Smooth muscle cell (in vitro differentiated cells): Measurements from ENCODE around the gene EXOC6B. TPM values are rescaled to one million over a fixed set of nuclear protein-coding genes. Genes with fewer than 3 reads are reported as not detected.
A peak's percentile ranks its signal among the peaks of the same experiment; 100 is the strongest.

Experiments
- DNase-seq: peaks from one replicate; lab custom pipeline; 2025; ENCODE audit not compliant: unreplicated experiment; lab: John Stamatoyannopoulos, UW
- H2AFZ ChIP-seq: fragments of 200-600 bp; sonication (generic); 2 replicates; pipeline ENCODE4 v1.6.0; 2016; ENCODE audit warnings: antibody characterized with exemption, low read depth, mild to moderate bottlenecking
- H3F3A ChIP-seq: fragments of 200-600 bp; sonication (generic); 2 replicates; pipeline ENCODE4 v1.6.0; 2017; ENCODE audit warnings: antibody characterized with exemption, low read depth
- H3K27ac ChIP-seq: fragments of 200-600 bp; sonication (generic); 2 replicates; pipeline ENCODE4 v1.5.1; 2016; ENCODE audit warnings: low read depth, mild to moderate bottlenecking
- H3K27me3 ChIP-seq: fragments of 200-600 bp; sonication (generic); 2 replicates; pipeline ENCODE4 v1.6.1; 2016; ENCODE audit warnings: low read depth, mild to moderate bottlenecking
- H3K36me3 ChIP-seq: fragments of 200-600 bp; sonication (generic); 2 replicates; pipeline ENCODE4 v1.5.1; 2016; ENCODE audit warnings: low read depth
- H3K4me1 ChIP-seq: fragments of 200-600 bp; sonication (generic); 2 replicates; pipeline ENCODE4 v1.5.1; 2016; ENCODE audit warnings: low read depth
- H3K4me2 ChIP-seq: fragments of 200-600 bp; sonication (generic); 2 replicates; pipeline ENCODE4 v1.6.0; 2016; ENCODE audit warnings: mild to moderate bottlenecking
- H3K4me3 ChIP-seq: fragments of 200-600 bp; sonication (generic); 2 replicates; pipeline ENCODE4 v1.5.1; 2016; ENCODE audit warnings: mild to moderate bottlenecking
- H3K79me2 ChIP-seq: fragments of 200-600 bp; sonication (generic); 2 replicates; pipeline ENCODE4 v1.6.0; 2016; ENCODE audit warnings: low read depth, mild to moderate bottlenecking
- H3K9ac ChIP-seq: fragments of 200-600 bp; sonication (generic); 2 replicates; pipeline ENCODE4 v1.6.0; 2016; ENCODE audit warnings: low read depth
- H3K9me3 ChIP-seq: fragments of 200-600 bp; sonication (generic); replicated peaks from 2 replicates; pipeline ENCODE4 v1.5.1; 2016; ENCODE audit warnings: low read depth
- H4K20me1 ChIP-seq: fragments of 200-600 bp; sonication (generic); 2 replicates; pipeline ENCODE4 v1.6.0; 2016; ENCODE audit warnings: low read depth
- CTCF ChIP-seq: fragments of 200-600 bp; sonication (generic); IDR thresholded peaks from 2 replicates; pipeline ENCODE4 v1.5.1; 2017; ENCODE audit warnings: borderline replicate concordance, mild to moderate bottlenecking, antibody characterized with exemption; ENCODE audit not compliant: insufficient read depth, poor library complexity, severe bottlenecking
- WGBS: methylation state at CpG from one replicate; pipeline ENCODE4 v1.1.7; 2016; ENCODE audit warnings: low lambda C conversion rate; 5-methylcytosine and 5-hydroxymethylcytosine counted together
- polyA plus RNA-seq: library from polyadenylated mRNA; unstranded; fragments of >200 nt; fragmentation: Nextera tagmentation; extraction: Ambion mirVana; gene quantifications from 2 replicates; pipeline ENCODE4 v1.2.1, GENCODE V29; 2016
- total RNA-seq: library from RNA; depleted of rRNA; stranded (reverse); fragments of >200 nt; gene quantifications from 2 replicates; pipeline ENCODE4 v1.2.3, GENCODE V29; 2014

Gene EXOC6B
- total and polyA plus RNA-seq, 2 experiments from 2014 or later, result 6.9 to 19.7 TPM

- no peak for DNase-seq
- no peak for TF ChIP-seq CTCF
- Histone ChIP-seq H4K20me1 (peaks cover 26% of the 10 kb centered on the region), H3K27ac (no peak overlapping the region), H3K9me3 (no peaks in the 10 kb centered on the region), H3K27me3 (no peaks in the 10 kb centered on the region), H3F3A (no peaks in the 10 kb centered on the region), H3K36me3 (no peaks in the 10 kb centered on the region), H3K79me2 (no peaks in the 10 kb centered on the region), H3K4me1 (peaks cover 8% of the 10 kb centered on the region), H3K9ac (no peak overlapping the region), H2AFZ (no peak overlapping the region), H3K4me3 (no peak overlapping the region), H3K4me2 (no peak overlapping the region)
- WGBS, result 97% methylated on average over 1 of the region's 1 CpG
Observed at GRCh38 chr2:72573232-72573631, 252.6 kb downstream of the EXOC6B start.

- 41% methylated on average over 2 of the region's 2 CpGs for WGBS
- Histone ChIP-seq H3K9me3 (no peaks in the 10 kb centered on the region), H4K20me1 (peaks cover 23% of the 10 kb centered on the region), H3K4me1 (peaks cover 8% of the 10 kb centered on the region), H3K4me2 (no peak overlapping the region), H2AFZ (no peak overlapping the region), H3F3A (no peaks in the 10 kb centered on the region), H3K36me3 (no peaks in the 10 kb centered on the region), H3K9ac (no peak overlapping the region), H3K79me2 (no peaks in the 10 kb centered on the region), H3K27me3 (no peaks in the 10 kb centered on the region), H3K4me3 (no peak overlapping the region), H3K27ac (no peak overlapping the region)
- DNase-seq, result no peak
- no peak for TF ChIP-seq CTCF
Observed at GRCh38 chr2:72572501-72572900, 253.3 kb downstream of the EXOC6B start.

GRCh38 chr2:72570413-72570812 lies 255.4 kb downstream of the EXOC6B start:
- Histone ChIP-seq H3K9me3 (no peaks in the 10 kb centered on the region), H3K4me3 (no peak overlapping the region), H3K4me2 (no peak overlapping the region), H3F3A (no peaks in the 10 kb centered on the region), H3K4me1 (no peaks in the 10 kb centered on the region), H3K79me2 (no peaks in the 10 kb centered on the region), H3K36me3 (no peaks in the 10 kb centered on the region), H2AFZ (no peak overlapping the region), H3K27ac (no peak overlapping the region), H3K27me3 (no peaks in the 10 kb centered on the region), H4K20me1 (peaks cover 4% of the 10 kb centered on the region), H3K9ac (no peak overlapping the region)
- TF ChIP-seq CTCF, result no peak
- no peak for DNase-seq
- WGBS, result 97% methylated on average over 1 of the region's 1 CpG

- Histone ChIP-seq H3K79me2 (no peaks in the 10 kb centered on the region), H3K36me3 (no peaks in the 10 kb centered on the region), H3K27me3 (no peaks in the 10 kb centered on the region), H3K9ac (no peak overlapping the region), H3K4me3 (no peak overlapping the region), H3K4me2 (no peak overlapping the region), H3F3A (no peaks in the 10 kb centered on the region), H3K4me1 (no peaks in the 10 kb centered on the region), H4K20me1 (peaks cover 18% of the 10 kb centered on the region), H3K27ac (peak overlapping the region; percentile 2), H3K9me3 (no peaks in the 10 kb centered on the region), H2AFZ (no peak overlapping the region)
- WGBS, result 42% methylated on average over 4 of the region's 4 CpGs
- no peak for DNase-seq
- TF ChIP-seq CTCF, result no peak
Observed at GRCh38 chr2:72562451-72563153, 263.2 kb downstream of the EXOC6B start.
